Activated CD4-positive, CD25-positive, alpha-beta regulatory T cell treated with anti-CD3 and anti-CD28 coated beads, Interleukin-2, amount 50 U/mL, for 24 hours (primary cell): ENCODE results near the gene HOXA2.

Experiments used
- ATAC-seq, 2 donors: fragments of 150-1000 bp; cut with Tn5 transposase; one replicate each; pipeline ENCODE4 v1.10.0; 2021; ENCODE audit warnings: mild to moderate bottlenecking in 1 of 2, moderate library complexity in 1 of 2

The HOXA2 gene

GRCh38 chr7:27111042-27111750 is 8.7 kb upstream of the HOXA2 start:
- ATAC-seq, result no peak

GRCh38 chr7:27110186-27111031 is 7.9 kb upstream of the HOXA2 start:
- ATAC-seq, result no peak

GRCh38 chr7:27109466-27110185 is 7.1 kb upstream of the HOXA2 start:
- no peak for ATAC-seq

GRCh38 chr7:27108390-27109127 is 6.1 kb upstream of the HOXA2 start:
- no peak for ATAC-seq

GRCh38 chr7:27107391-27108381 is 5.2 kb upstream of the HOXA2 start:
- ATAC-seq, result no peak

GRCh38 chr7:27106901-27107240 is 4.4 kb upstream of the HOXA2 start:
- ATAC-seq, result no peak

GRCh38 chr7:27106181-27106900 is 3.9 kb upstream of the HOXA2 start:
- no peak for ATAC-seq

GRCh38 chr7:27105301-27106031 is 3.0 kb upstream of the HOXA2 start:
- ATAC-seq, result no peak

GRCh38 chr7:27104341-27105058 is 2.0 kb upstream of the HOXA2 start:
- no peak for ATAC-seq

- no peak for ATAC-seq
These were observed 1.2 kb upstream of the HOXA2 start for GRCh38 chr7:27103489-27104226.

- ATAC-seq, result no peak
These were observed 414 bp downstream of the HOXA2 start for GRCh38 chr7:27101957-27102580.

- no peak for ATAC-seq
These were observed 1.1 kb downstream of the HOXA2 start for GRCh38 chr7:27101171-27101956.

GRCh38 chr7:27100694-27101170 is 1.8 kb downstream of the HOXA2 start:
- ATAC-seq, result no peak

- no peak for ATAC-seq
These were observed 2.8 kb downstream of the HOXA2 start for GRCh38 chr7:27099453-27100370.

GRCh38 chr7:27098578-27099451 is 3.7 kb downstream of the HOXA2 start:
- ATAC-seq, result no peak
